K562 (cell line): ENCODE results near the gene NQO2. TPM values are rescaled to one million over a fixed set of nuclear protein-coding genes. Genes with fewer than 3 reads are reported as not detected.

Experiments used
- ATAC-seq: fragments of 200-7000 bp; cut with Tn5 transposase; 3 replicates; pipeline ENCODE4 v1.9.1; 2020; ENCODE audit warnings: moderate library complexity
- BruUV-seq: library from RNA; stranded (reverse); fragments of 400-500 nt; replicated peaks from 2 replicates; lab custom pipeline; 2021; lab: Mats Ljungman, UMichigan
- CTCF ChIA-PET: fragments of 300-600 bp; formaldehyde crosslinking; extraction: SDS; loops from one replicate; lab custom pipeline; 2021; ENCODE audit warnings: low intra/inter-chr PET ratio; lab: Yijun Ruan, JAX
- POLR2A ChIA-PET: fragments of 300-600, 350-650 bp; sonication (Branson Sonifier 250); formaldehyde crosslinking; extraction: SDS; loops from one replicate; lab custom pipeline; 2021; ENCODE audit warnings: antibody characterized with exemption, inconsistent platforms; lab: Yijun Ruan, JAX
- DNase-seq, 4 experiments: peaks; one replicate each; pipeline versions ENCODE4 v3.0.0 to v3.0.0-alpha.2; 2011 to 2018; ENCODE audit warnings: low spot score in 3 of 4, mixed read lengths in 3 of 4; ENCODE audit errors: extremely low read depth in 1 of 4
- FAIRE-seq: peaks from 2 replicates; lab custom pipeline; 2011; peaks lifted over from hg19 to GRCh38; lab: Jason Lieb, UNC
- H2AFZ ChIP-seq: 2 replicates; pipeline ENCODE4 v1.6.0; 2011; ENCODE audit warnings: low read depth, low read length, control low read depth, inconsistent platforms
- H3K27ac ChIP-seq: fragments of 200-600 bp; 3 replicates; pipeline ENCODE4 v1.8.0; 2011; ENCODE audit warnings: low read depth, mild to moderate bottlenecking, control low read depth, inconsistent platforms, low read length, moderate library complexity, mixed read lengths; ENCODE audit errors: extremely low read depth
- H3K27me3 ChIP-seq, 2 experiments: fragments of 300-600 bp in 1 of 2; 2 replicates in 1 of 2; 3 replicates in 1 of 2; pipeline versions ENCODE4 v1.6.0 to v1.8.0; 2011; ENCODE audit warnings: inconsistent platforms in 2 of 2, low read length in 2 of 2, mild to moderate bottlenecking in 1 of 2, mixed read lengths in 1 of 2, moderate library complexity in 1 of 2; ENCODE audit not compliant: control insufficient read depth in 2 of 2, insufficient read depth in 2 of 2
- H3K36me3 ChIP-seq: fragments of 300-600 bp; 3 replicates; pipeline ENCODE4 v1.8.0; 2011; ENCODE audit warnings: mild to moderate bottlenecking, low read length, inconsistent platforms; ENCODE audit not compliant: control insufficient read depth, insufficient read depth
- H3K4me1 ChIP-seq, 2 experiments: fragments of 200-600 bp in 1 of 2; replicated peaks in 1 of 2; 2 replicates in 1 of 2; 3 replicates in 1 of 2; pipeline versions ENCODE4 v1.5.1 to v1.8.0; 2011; ENCODE audit warnings: inconsistent platforms in 2 of 2, low read length in 2 of 2, mild to moderate bottlenecking in 1 of 2, mixed read lengths in 1 of 2, moderate library complexity in 1 of 2; ENCODE audit not compliant: control insufficient read depth in 2 of 2, insufficient read depth in 2 of 2
- H3K4me2 ChIP-seq: 2 replicates; pipeline ENCODE4 v1.6.1; 2011; ENCODE audit warnings: low read length, control low read depth, inconsistent platforms, mixed read lengths; ENCODE audit not compliant: insufficient read depth
- H3K4me3 ChIP-seq: fragments of 200-600 bp; sonication (generic), shearing (Covaris generic); 2 replicates; pipeline ENCODE4 v1.5.1; 2016; ENCODE audit warnings: control low read depth, inconsistent platforms
- H3K79me2 ChIP-seq: fragments of 200-600 bp; 3 replicates; pipeline ENCODE4 v1.8.0; 2011; ENCODE audit warnings: low read length, inconsistent platforms; ENCODE audit not compliant: control insufficient read depth, insufficient read depth
- H3K9ac ChIP-seq, 2 experiments: 2 replicates each; pipeline versions ENCODE4 v1.6.0 to v1.6.1; 2011; ENCODE audit warnings: low read depth in 2 of 2, low read length in 2 of 2, control low read depth in 1 of 2, inconsistent platforms in 1 of 2, mild to moderate bottlenecking in 1 of 2, mixed read lengths in 1 of 2; ENCODE audit not compliant: insufficient read depth in 1 of 2
- H3K9me1 ChIP-seq: one replicate; pipeline ENCODE4 v1.6.0; 2011; ENCODE audit warnings: inconsistent platforms, mild to moderate bottlenecking, low read length, moderate library complexity; ENCODE audit not compliant: control insufficient read depth, insufficient read depth
- H3K9me3 ChIP-seq: replicated peaks from 2 replicates; pipeline ENCODE4 v1.5.1; 2011; ENCODE audit warnings: low read depth, low read length, inconsistent platforms; ENCODE audit not compliant: control insufficient read depth, insufficient read depth
- H4K20me1 ChIP-seq: replicated peaks from 2 replicates; pipeline ENCODE4 v1.6.1; 2011; ENCODE audit warnings: low read length, inconsistent platforms, mixed read lengths; ENCODE audit not compliant: control insufficient read depth, insufficient read depth
- CBFA2T2 ChIP-seq: fragments of 450-650 bp; conservative IDR thresholded peaks from 2 replicates; pipeline ENCODE4 v1.6.1; 2017; ENCODE audit warnings: mild to moderate bottlenecking
- CHAMP1 ChIP-seq: fragments of 450-650 bp; IDR thresholded peaks from 2 replicates; pipeline ENCODE4 v1.6.1; 2016; ENCODE audit warnings: mild to moderate bottlenecking
- GTF3C2 ChIP-seq: IDR thresholded peaks from 3 replicates; pipeline ENCODE4 v1.6.1; 2011; ENCODE audit warnings: borderline replicate concordance, mild to moderate bottlenecking, moderate library complexity; ENCODE audit not compliant: insufficient read length; ENCODE audit errors: extremely low read depth
- NFYB ChIP-seq: IDR thresholded peaks from 2 replicates; pipeline ENCODE4 v1.6.1; 2011; ENCODE audit warnings: mild to moderate bottlenecking, moderate library complexity; ENCODE audit not compliant: insufficient read length; ENCODE audit errors: extremely low read depth
- RERE ChIP-seq: sonication (generic); formaldehyde crosslinking; IDR thresholded peaks from 2 replicates; pipeline ENCODE4 v1.8.0; 2023; ENCODE audit warnings: missing genetic modification reagents, mild to moderate bottlenecking, borderline replicate concordance
- WGBS: fragments of 100-300 bp; shearing (Covaris generic); methylation state at CpG from one replicate; pipeline ENCODE4 v1.1.6; 2016; ENCODE audit warnings: low coverage, mixed read lengths; ENCODE audit not compliant: insufficient coverage; ENCODE audit errors: missing lambda C conversion rate; 5-methylcytosine and 5-hydroxymethylcytosine counted together
- in situ Hi-C: fragments of 300-500 bp; cut with MboI; formaldehyde crosslinking; loops from 4 replicates; pipeline ENCODE4 v1.15.0; 2018; ENCODE audit warnings: inconsistent platforms, mixed read lengths
- intact Hi-C: fragments of 100-400 bp; cut with micrococcal nuclease; formaldehyde crosslinking; loops from 2 replicates; pipeline ENCODE4 v1.14.2; 2022
- polyA plus RNA-seq, 8 experiments: library from polyadenylated mRNA; depleted of rRNA in 4 of 8; stranded (reverse) in 5 of 8; unstranded in 3 of 8; fragments of >200 nt; fragmentation: Nextera tagmentation in 2 of 8; fragmentation: Illumina TruSeq in 1 of 8; extraction: Ambion mirVana in 2 of 8; extraction: Trizol in 1 of 8; gene quantifications; 2 replicates each; pipeline versions ENCODE4 v1.2.1 to v1.2.3, GENCODE V29; 2011 to 2014; ENCODE audit warnings: inconsistent platforms in 1 of 8, missing spikeins in 1 of 8
- total RNA-seq, 7 experiments: library from RNA; depleted of rRNA in 6 of 7; stranded (reverse); fragments of >200 nt in 6 of 7; fragmentation: Illumina TruSeq in 2 of 7; extraction: Trizol in 2 of 7; gene quantifications; 2 replicates each; pipeline versions ENCODE4 v1.2.1 to v1.2.3, GENCODE V29; 2011 to 2021; ENCODE audit warnings: low replicate concordance in 1 of 7

NQO2 gene
- total and polyA plus RNA-seq, 9 of the 15 experiments (the other 6 are each of a cell fraction or from before 2014, with no cell fraction given) = 54.6 to 214 (median 116) TPM

GRCh38 chr6:2989332-2990247, 10.1 kb upstream of the NQO2 start:
- intact Hi-C loops = loop anchor here (1.0 to 10.0 kb wide), 6 partner anchors 19 to 265 kb away; partner anchors contain the start of gene PSMG4
- peak overlapping the region; percentile 95 for H3K4me2 ChIP-seq
- H3K9me1 ChIP-seq = no peaks in the 10 kb centered on the region
- in situ Hi-C loops = loop anchor here (5.0 to 10.0 kb wide), 3 partner anchors 132 to 265 kb away; partner anchors contain the start of gene PSMG4
- no peaks in the 10 kb centered on the region; the same call in 1 of the 2 replicates for H3K9me3 ChIP-seq
- H3K4me1 ChIP-seq = peaks cover 57% of the 10 kb centered on the region in 2 experiments
- H2AFZ ChIP-seq = peak overlapping the region; percentile 79
- BruUV-seq = no TSS peak
- ATAC-seq = peak; percentile 70
- H4K20me1 ChIP-seq = no peaks in the 10 kb centered on the region
- peak overlapping the region; percentile 94 to 97 for H3K9ac ChIP-seq
- POLR2A ChIA-PET = interaction anchor here (0.6 to 9.0 kb wide), 41 partner anchors 9 to 1034 kb away, joined by 3 to 95 read pairs (median 4); partner anchors contain the start of genes MYLK4, NQO2, RIPK1 and SERPINB1
- under 1% methylated on average over 22 of the region's 22 CpGs for WGBS
- DNase-seq = peak; percentile 69 to 100 (median 76)
- H3K79me2 ChIP-seq = peaks cover 28% of the 10 kb centered on the region
- no peaks in the 10 kb centered on the region for H3K27me3 ChIP-seq
- CTCF ChIA-PET = interaction anchor here (0.9 to 3.8 kb wide), 6 partner anchors 37 to 199 kb away, joined by 5 to 39 read pairs (median 20); partner anchors contain the start of gene SERPINB9
- H3K36me3 ChIP-seq = peaks cover 6% of the 10 kb centered on the region; the same call in 1 of the 3 replicates
- H3K4me3 ChIP-seq = peak overlapping the region; percentile 71
- FAIRE-seq = peak; percentile 94
- H3K27ac ChIP-seq = peak overlapping the region; percentile 99
- TF ChIP-seq CBFA2T2 (no peak), GTF3C2 (no peak), CHAMP1 (0 out of 2 replicates have a peak, but pooled peaks have one; percentile 38), RERE (CRISPR knock-in tag) (no peak), NFYB (no peak)
